SU-DHL-6 (cell line): ENCODE results near the gene TNFAIP8L1.

Experiments used
- H2AFZ ChIP-seq: fragments of 200-600 bp; sonication (generic); 2 replicates; pipeline ENCODE4 v1.6.1; 2014; ENCODE audit warnings: low read depth, mild to moderate bottlenecking, moderate library complexity, mixed read lengths, antibody characterized with exemption, low read length; ENCODE audit not compliant: severe bottlenecking
- H3F3A ChIP-seq: fragments of 200-600 bp; shearing (Covaris generic); 2 replicates; pipeline ENCODE4 v1.6.0; 2016; ENCODE audit warnings: antibody characterized with exemption, mild to moderate bottlenecking; ENCODE audit not compliant: insufficient read depth
- H3K27ac ChIP-seq: fragments of 200-600 bp; sonication (generic); 2 replicates; pipeline ENCODE4 v1.5.1; 2016; ENCODE audit warnings: low read depth, mild to moderate bottlenecking, low read length, moderate library complexity, mixed read lengths
- H3K27me3 ChIP-seq: fragments of 200-600 bp; sonication (generic), shearing (Covaris generic); 2 replicates; pipeline ENCODE4 v1.6.0; 2014; ENCODE audit warnings: mild to moderate bottlenecking, low read length
- H3K36me3 ChIP-seq: fragments of 200-600 bp; sonication (generic); 2 replicates; pipeline ENCODE4 v1.6.1; 2014; ENCODE audit warnings: mild to moderate bottlenecking, low read length, mixed read lengths
- H3K4me2 ChIP-seq: fragments of 300-600, 200-600 bp; shearing (Covaris generic), sonication (generic); 2 replicates; pipeline ENCODE4 v1.6.0; 2014; ENCODE audit warnings: low read length, low read depth, mild to moderate bottlenecking; ENCODE audit not compliant: poor library complexity, severe bottlenecking
- H3K4me3 ChIP-seq: fragments of 200-600 bp; sonication (generic); 2 replicates; pipeline ENCODE4 v1.5.1; 2014; ENCODE audit warnings: antibody characterized with exemption, low read length, mild to moderate bottlenecking, mixed read lengths; ENCODE audit not compliant: insufficient read depth, poor library complexity, severe bottlenecking
- H3K79me2 ChIP-seq: fragments of 200-600 bp; sonication (generic); 2 replicates; pipeline ENCODE4 v1.6.1; 2014; ENCODE audit warnings: mild to moderate bottlenecking, low read length, moderate library complexity; ENCODE audit not compliant: insufficient read depth
- H3K9ac ChIP-seq: fragments of 200-600 bp; sonication (generic); 2 replicates; pipeline ENCODE4 v1.7.0; 2014; ENCODE audit warnings: mild to moderate bottlenecking, low read length
- H3K9me2 ChIP-seq: fragments of 200-600 bp; sonication (generic); replicated peaks from 2 replicates; pipeline ENCODE4 v1.6.1; 2014; ENCODE audit warnings: low read length; ENCODE audit not compliant: insufficient read depth
- H3K9me3 ChIP-seq: fragments of 200-600 bp; sonication (generic); 2 replicates; pipeline ENCODE4 v1.6.1; 2014; ENCODE audit warnings: low read length, mixed read lengths; ENCODE audit not compliant: insufficient read depth
- H4K20me1 ChIP-seq: fragments of 200-600 bp; sonication (generic); 2 replicates; pipeline ENCODE4 v1.6.1; 2014; ENCODE audit warnings: low read depth, mild to moderate bottlenecking, antibody characterized with exemption, low read length, moderate library complexity, mixed read lengths
- EZH2phosphoT487 ChIP-seq: fragments of 200-600 bp; sonication (generic), shearing (Covaris generic); conservative IDR thresholded peaks from 2 replicates; pipeline ENCODE4 v1.6.1; 2018; ENCODE audit warnings: mild to moderate bottlenecking, antibody characterized with exemption, low read length, moderate library complexity, mixed read lengths
- TF ChIP-seq, protein P1 (sequence below): fragments of 200-600 bp; sonication (generic); IDR thresholded peaks from one replicate; pipeline ENCODE4 v1.5.1; 2017; ENCODE audit warnings: antibody characterized with exemption, mild to moderate bottlenecking, low read length, moderate library complexity; ENCODE audit not compliant: insufficient read depth, poor library complexity, severe bottlenecking

Gene TNFAIP8L1

DNA sequence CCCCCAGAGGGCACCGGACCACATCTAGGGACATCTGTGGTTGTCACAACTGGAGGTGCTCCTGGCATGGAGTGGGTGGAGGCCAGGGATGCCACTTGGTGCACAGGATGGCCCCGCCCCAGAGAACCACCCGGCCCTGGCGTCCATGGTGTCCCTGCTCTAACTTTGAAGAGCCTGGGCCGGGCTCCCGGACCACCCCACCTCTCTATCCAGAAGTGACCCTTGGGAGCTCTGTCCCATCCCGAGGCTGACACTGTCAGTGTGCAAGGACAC is 53.7 kb downstream of the TNFAIP8L1 start:
- H2AFZ ChIP-seq: no peak overlapping the region
- no peaks in the 10 kb centered on the region for H4K20me1 ChIP-seq
- no peaks in the 10 kb centered on the region for H3K36me3 ChIP-seq
- H3K9ac ChIP-seq: no peak overlapping the region
- H3K79me2 ChIP-seq: no peaks in the 10 kb centered on the region
- no peaks in the 10 kb centered on the region for H3K27me3 ChIP-seq
- no peak overlapping the region for H3K4me3 ChIP-seq
- H3K9me2 ChIP-seq: no peaks in the 10 kb centered on the region
- TF ChIP-seq EZH2phosphoT487: no peak
- TF ChIP-seq, protein P1, sequence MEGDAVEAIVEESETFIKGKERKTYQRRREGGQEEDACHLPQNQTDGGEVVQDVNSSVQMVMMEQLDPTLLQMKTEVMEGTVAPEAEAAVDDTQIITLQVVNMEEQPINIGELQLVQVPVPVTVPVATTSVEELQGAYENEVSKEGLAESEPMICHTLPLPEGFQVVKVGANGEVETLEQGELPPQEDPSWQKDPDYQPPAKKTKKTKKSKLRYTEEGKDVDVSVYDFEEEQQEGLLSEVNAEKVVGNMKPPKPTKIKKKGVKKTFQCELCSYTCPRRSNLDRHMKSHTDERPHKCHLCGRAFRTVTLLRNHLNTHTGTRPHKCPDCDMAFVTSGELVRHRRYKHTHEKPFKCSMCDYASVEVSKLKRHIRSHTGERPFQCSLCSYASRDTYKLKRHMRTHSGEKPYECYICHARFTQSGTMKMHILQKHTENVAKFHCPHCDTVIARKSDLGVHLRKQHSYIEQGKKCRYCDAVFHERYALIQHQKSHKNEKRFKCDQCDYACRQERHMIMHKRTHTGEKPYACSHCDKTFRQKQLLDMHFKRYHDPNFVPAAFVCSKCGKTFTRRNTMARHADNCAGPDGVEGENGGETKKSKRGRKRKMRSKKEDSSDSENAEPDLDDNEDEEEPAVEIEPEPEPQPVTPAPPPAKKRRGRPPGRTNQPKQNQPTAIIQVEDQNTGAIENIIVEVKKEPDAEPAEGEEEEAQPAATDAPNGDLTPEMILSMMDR: no peak
- no peaks in the 10 kb centered on the region for H3F3A ChIP-seq
- no peaks in the 10 kb centered on the region for H3K9me3 ChIP-seq
- no peak overlapping the region for H3K4me2 ChIP-seq
- no peak overlapping the region for H3K27ac ChIP-seq

DNA sequence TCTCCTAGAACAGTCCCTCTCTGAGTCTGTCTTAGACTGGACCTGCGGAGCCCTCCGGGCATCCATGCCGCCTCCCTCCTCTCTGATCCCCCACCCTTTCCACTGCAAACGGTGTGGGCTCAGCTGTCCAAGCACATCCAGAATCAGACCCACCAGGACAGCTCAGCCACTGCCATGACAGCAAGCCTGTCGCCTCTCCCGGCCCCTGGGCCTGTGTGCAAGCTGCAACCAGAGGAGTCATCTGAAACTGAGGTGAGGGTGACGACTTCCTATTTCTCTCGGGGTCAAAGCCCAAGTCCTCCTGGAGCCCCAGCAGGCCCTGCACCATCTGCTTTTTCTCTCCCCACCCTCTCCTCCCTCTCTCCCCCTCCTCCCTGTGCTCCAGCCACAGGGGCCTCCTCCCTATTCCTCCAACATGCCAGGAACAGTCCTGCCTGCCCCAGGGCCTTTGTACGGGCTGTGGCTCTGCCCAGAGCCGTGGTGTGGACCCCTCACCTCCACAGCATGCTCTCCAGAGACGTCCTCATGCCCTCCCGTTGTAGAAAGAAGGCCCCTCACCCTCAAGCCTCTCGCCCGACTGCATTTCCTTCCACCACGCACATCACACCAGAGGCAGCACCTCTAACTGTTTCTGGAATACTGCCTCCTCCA is 54.3 kb downstream of the TNFAIP8L1 start:
- Histone ChIP-seq H3K27me3 (no peaks in the 10 kb centered on the region), H3K4me3 (no peak overlapping the region), H3K4me2 (no peak overlapping the region), H3K79me2 (no peaks in the 10 kb centered on the region), H3K9me3 (no peaks in the 10 kb centered on the region), H3K9ac (no peak overlapping the region), H2AFZ (no peak overlapping the region), H3K36me3 (no peaks in the 10 kb centered on the region), H3F3A (no peaks in the 10 kb centered on the region), H3K27ac (no peak overlapping the region), H4K20me1 (no peaks in the 10 kb centered on the region), H3K9me2 (no peaks in the 10 kb centered on the region)
- TF ChIP-seq EZH2phosphoT487: no peak
- TF ChIP-seq, protein P1: no peak

DNA sequence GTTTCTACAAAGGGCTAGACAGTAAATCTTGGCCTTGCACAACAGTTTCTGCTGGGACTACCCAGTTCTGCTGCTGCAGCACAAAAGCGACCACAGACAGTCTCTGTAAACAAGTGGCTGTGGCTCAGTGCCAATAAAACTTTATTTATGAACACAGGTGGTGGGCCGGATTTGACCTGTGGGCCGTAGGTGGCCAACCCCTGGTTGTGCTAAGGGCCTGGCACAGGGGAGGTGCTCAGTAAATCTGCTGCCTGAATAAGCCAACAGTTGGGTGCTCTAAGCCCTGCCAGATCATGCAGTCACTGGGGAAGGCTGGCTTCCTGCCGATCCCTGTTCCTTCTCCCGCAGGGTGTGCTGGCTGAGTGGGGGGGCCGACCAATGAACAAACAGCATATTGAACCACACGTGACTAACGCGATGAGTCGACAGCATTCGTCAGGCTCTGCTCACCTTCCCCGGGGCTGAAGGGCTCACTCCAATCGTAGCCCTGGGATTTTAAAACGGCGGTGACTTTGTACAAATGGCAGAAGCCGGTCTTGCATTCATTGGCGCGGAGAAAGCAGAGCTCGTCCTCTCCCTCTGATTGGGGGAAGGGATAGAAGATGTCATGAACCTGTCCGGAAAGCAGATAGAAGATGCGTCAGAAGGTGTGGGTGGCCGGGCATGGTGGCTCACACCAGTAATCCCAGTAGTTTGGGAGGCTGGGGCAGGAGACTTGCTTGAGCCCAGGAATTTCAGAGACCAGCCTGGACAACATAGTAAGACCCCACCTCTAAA is 55.1 kb downstream of the TNFAIP8L1 start:
- Histone ChIP-seq H3K27ac (no peak overlapping the region), H3K4me3 (no peak overlapping the region), H3K27me3 (no peaks in the 10 kb centered on the region), H3K9ac (no peak overlapping the region), H3K79me2 (no peaks in the 10 kb centered on the region), H3F3A (no peaks in the 10 kb centered on the region), H2AFZ (no peak overlapping the region), H3K4me2 (no peak overlapping the region), H4K20me1 (no peaks in the 10 kb centered on the region), H3K9me3 (no peaks in the 10 kb centered on the region), H3K36me3 (no peaks in the 10 kb centered on the region), H3K9me2 (no peaks in the 10 kb centered on the region)
- TF ChIP-seq EZH2phosphoT487: no peak
- TF ChIP-seq, protein P1: no peak
